T-cell (primary cell): ENCODE measurements around the gene TMEM150C. TPM values are rescaled to one million over a fixed set of nuclear protein-coding genes. Genes with fewer than 3 reads are reported as not detected.

Source experiments
- ATAC-seq, 4 experiments: fragments of 200-7000 bp in 3 of 4; fragments of 150-1000 bp in 1 of 4; cut with Tn5 transposase; replicated peaks in 1 of 4; 1 replicate in 3 of 4; 2 replicates in 1 of 4; pipeline ENCODE4 v1.10.0; 2021; ENCODE audit warnings: moderate library complexity in 3 of 4, mild to moderate bottlenecking in 2 of 4, moderate number of reproducible peaks in 1 of 4
- CTCF ChIA-PET, 2 donors: fragments of 300-600 bp; sonication (Branson Sonifier 250); formaldehyde crosslinking; loops; one replicate each; lab custom pipeline; 2022; ENCODE audit warnings: antibody characterized with exemption in 2 of 2; lab: Charles Lee
- POLR2A ChIA-PET, 2 donors: fragments of 300-600 bp; sonication (Branson Sonifier 250); formaldehyde crosslinking; loops; one replicate each; lab custom pipeline; 2022; ENCODE audit warnings: antibody characterized with exemption in 2 of 2; lab: Charles Lee
- DNase-seq, 35 experiments: peaks; one replicate each; pipeline versions ENCODE4 v3.0.0 to v3.0.0-alpha.2; 2013 to 2023
- H3K27ac ChIP-seq: one replicate; pipeline ENCODE4 v1.5.1; 2013; ENCODE audit warnings: low read length
- H3K27me3 ChIP-seq, 2 experiments: replicated peaks in 1 of 2; 1 replicate in 1 of 2; 2 replicates in 1 of 2; pipeline versions ENCODE4 v1.6.1 to v1.7.0; 2013; ENCODE audit warnings: low read length in 1 of 2, mixed read lengths in 1 of 2; ENCODE audit not compliant: control insufficient read depth in 2 of 2, insufficient read depth in 2 of 2; ENCODE audit errors: extremely low read depth in 1 of 2
- H3K36me3 ChIP-seq, 2 donors: 1 replicate in 1 of 2; 2 replicates in 1 of 2; pipeline versions ENCODE4 v1.6.1 to v1.7.0; 2013; ENCODE audit warnings: low read length in 1 of 2; ENCODE audit not compliant: control insufficient read depth in 2 of 2, insufficient read depth in 1 of 2; ENCODE audit errors: extremely low read depth in 1 of 2
- H3K4me1 ChIP-seq, 2 experiments: 1 replicate in 1 of 2; 2 replicates in 1 of 2; pipeline versions ENCODE4 v1.6.1 to v1.7.0; 2013; ENCODE audit warnings: low read length in 2 of 2, mixed read lengths in 1 of 2; ENCODE audit not compliant: insufficient read depth in 2 of 2, control insufficient read depth in 1 of 2; ENCODE audit errors: extremely low read depth in 1 of 2
- H3K4me3 ChIP-seq, 2 donors: 1 replicate in 1 of 2; 2 replicates in 1 of 2; pipeline versions ENCODE4 v1.5.1 to v1.7.0; 2013; ENCODE audit warnings: mild to moderate bottlenecking in 2 of 2, low read length in 1 of 2, moderate library complexity in 1 of 2; ENCODE audit not compliant: control insufficient read depth in 1 of 2; ENCODE audit errors: extremely low read depth in 1 of 2
- H3K9me3 ChIP-seq: 2 replicates; pipeline ENCODE4 v1.7.0; 2013
- H3K27ac Mint-ChIP-seq, 2 donors: one replicate each; pipeline ENCODE4 v1.8.0; 2020 to 2021; ENCODE audit warnings: mild to moderate bottlenecking in 2 of 2, mixed read lengths in 2 of 2
- H3K27me3 Mint-ChIP-seq, 2 donors: one replicate each; pipeline ENCODE4 v1.8.0; 2021 to 2022; ENCODE audit warnings: mixed read lengths in 2 of 2
- H3K36me3 Mint-ChIP-seq: one replicate; pipeline ENCODE4 v1.8.0; 2021; ENCODE audit warnings: mixed read lengths
- H3K4me1 Mint-ChIP-seq, 3 donors: one replicate each; pipeline ENCODE4 v1.8.0; 2020 to 2022; ENCODE audit warnings: mixed read lengths in 3 of 3, mild to moderate bottlenecking in 1 of 3
- H3K4me3 Mint-ChIP-seq, 3 donors: one replicate each; pipeline ENCODE4 v1.8.0; 2020 to 2022; ENCODE audit warnings: mild to moderate bottlenecking in 3 of 3, mixed read lengths in 3 of 3, moderate library complexity in 3 of 3
- H3K9me3 Mint-ChIP-seq, 3 donors: one replicate each; pipeline ENCODE4 v1.8.0; 2020 to 2022; ENCODE audit warnings: mixed read lengths in 3 of 3
- WGBS: methylation state at CpG from one replicate; pipeline ENCODE4 v1.1.5; 2013; ENCODE audit warnings: missing lambda C conversion rate; ENCODE audit not compliant: insufficient coverage; 5-methylcytosine and 5-hydroxymethylcytosine counted together
- total RNA-seq, 35 experiments: library from RNA in 6 of 35; stranded (reverse) in 6 of 35; fragments of 120-200 nt in 1 of 35; gene quantifications; one replicate each; pipeline versions ENCODE4 v1.2.1 to v1.2.4 and lab custom pipeline; 2013 to 2026

The TMEM150C gene
- total RNA-seq, 5 donors from 2014 or later (not counting 1 experiment from before 2014, with no cell fraction given): 0.13 to 0.35 TPM; not detected in 3

GRCh38 chr4:82599336-82599735 lies 37.5 kb upstream of the TMEM150C start:
- no peak for DNase-seq
- H3K9me3 Mint-ChIP-seq: no peaks in the 10 kb centered on the region
- H3K4me1 Mint-ChIP-seq: no peaks in the 10 kb centered on the region
- Histone ChIP-seq H3K36me3 (no peaks in the 10 kb centered on the region), H3K27ac (no peak overlapping the region), H3K27me3 (peaks cover 0 to 6% of the 10 kb centered on the region in 2 experiments), H3K9me3 (no peaks in the 10 kb centered on the region), H3K4me3 (no peak overlapping the region), H3K4me1 (no peaks in the 10 kb centered on the region)
- H3K27ac Mint-ChIP-seq: no peak overlapping the region
- H3K36me3 Mint-ChIP-seq: no peaks in the 10 kb centered on the region
- H3K27me3 Mint-ChIP-seq: peaks cover 5 to 7% of the 10 kb centered on the region in 2 donors
- ChIA-PET POLR2A (no interaction called here), CTCF (interaction anchor here in 1 of 2 donors (0.6 kb wide), 1 partner anchor 14 kb away, joined by 3 read pairs; no protein-coding TSS in a partner anchor)
- no peak for ATAC-seq
- no peak overlapping the region for H3K4me3 Mint-ChIP-seq
- 78% methylated on average over 3 of the region's 4 CpGs for WGBS

GRCh38 chr4:82594456-82594855 lies 32.7 kb upstream of the TMEM150C start:
- no peaks in the 10 kb centered on the region for H3K9me3 Mint-ChIP-seq
- no peak overlapping the region for H3K4me3 Mint-ChIP-seq
- ChIA-PET POLR2A (no interaction called here), CTCF (no interaction called here)
- DNase-seq: no peak
- H3K27ac Mint-ChIP-seq: no peak overlapping the region
- Histone ChIP-seq H3K4me3 (no peak overlapping the region), H3K27me3 (peaks cover 0 to 11% of the 10 kb centered on the region in 2 experiments), H3K27ac (no peak overlapping the region), H3K9me3 (no peaks in the 10 kb centered on the region), H3K4me1 (no peaks in the 10 kb centered on the region), H3K36me3 (no peaks in the 10 kb centered on the region)
- no peaks in the 10 kb centered on the region for H3K36me3 Mint-ChIP-seq
- ATAC-seq: no peak
- 85% methylated on average over 2 of the region's 4 CpGs for WGBS
- peaks cover 12 to 20% of the 10 kb centered on the region in 2 donors for H3K27me3 Mint-ChIP-seq
- H3K4me1 Mint-ChIP-seq: no peaks in the 10 kb centered on the region

DNA sequence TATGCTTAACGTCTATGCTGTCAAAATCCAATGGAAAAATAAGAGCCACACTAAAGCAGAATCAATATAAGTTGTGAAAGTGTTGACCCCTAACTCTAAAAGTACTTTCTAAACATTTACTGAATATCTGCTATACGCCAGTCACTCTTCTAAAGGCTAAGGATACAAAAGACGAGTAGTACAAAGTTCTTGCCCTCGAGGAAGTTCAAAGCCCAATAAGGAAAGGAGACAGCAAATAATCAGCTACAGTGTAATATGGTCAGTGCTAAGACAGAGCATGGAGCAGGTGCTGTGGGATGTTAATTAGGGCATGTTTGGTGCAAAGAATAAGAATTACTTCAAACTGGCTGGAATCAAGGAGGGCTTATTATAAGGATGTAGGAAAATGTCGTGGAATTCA lies 31.6 kb upstream of the TMEM150C start:
- Mint-ChIP-seq H3K4me3 (no peak overlapping the region), H3K27ac (no peak overlapping the region), H3K9me3 (no peaks in the 10 kb centered on the region), H3K4me1 (no peaks in the 10 kb centered on the region), H3K27me3 (peaks cover 11 to 20% of the 10 kb centered on the region in 2 donors), H3K36me3 (no peaks in the 10 kb centered on the region)
- peaks cover 0 to 11% of the 10 kb centered on the region in 2 experiments for H3K27me3 ChIP-seq
- POLR2A ChIA-PET: no interaction called here
- no peak overlapping the region for H3K4me3 ChIP-seq
- H3K4me1 ChIP-seq: no peaks in the 10 kb centered on the region
- CTCF ChIA-PET: interaction anchor here in 1 of 2 donors (0.6 kb wide), 1 partner anchor 196 kb away, joined by 3 read pairs; no protein-coding TSS in a partner anchor
- no peaks in the 10 kb centered on the region for H3K9me3 ChIP-seq
- WGBS: 74% methylated on average over 3 of the region's 5 CpGs
- H3K36me3 ChIP-seq: no peaks in the 10 kb centered on the region
- ATAC-seq (no peak), DNase-seq (no peak)
- no peak overlapping the region for H3K27ac ChIP-seq

- no peak for ATAC-seq
- Histone ChIP-seq H3K4me3 (no peak overlapping the region), H3K27ac (no peak overlapping the region), H3K36me3 (no peaks in the 10 kb centered on the region), H3K27me3 (peaks cover 0 to 11% of the 10 kb centered on the region in 2 experiments), H3K9me3 (no peaks in the 10 kb centered on the region), H3K4me1 (no peaks in the 10 kb centered on the region)
- H3K36me3 Mint-ChIP-seq: no peaks in the 10 kb centered on the region
- POLR2A ChIA-PET: no interaction called here
- no peaks in the 10 kb centered on the region for H3K9me3 Mint-ChIP-seq
- no peak for DNase-seq
- no peak overlapping the region for H3K27ac Mint-ChIP-seq
- no peaks in the 10 kb centered on the region for H3K4me1 Mint-ChIP-seq
- CTCF ChIA-PET: no interaction called here
- H3K27me3 Mint-ChIP-seq: peaks cover 8 to 20% of the 10 kb centered on the region in 2 donors
- WGBS: no CpG with 5 or more reads among the region's 3 CpGs
- H3K4me3 Mint-ChIP-seq: no peak overlapping the region
Measured at GRCh38 chr4:82592639-82593038, 30.9 kb upstream of the TMEM150C start.

DNA sequence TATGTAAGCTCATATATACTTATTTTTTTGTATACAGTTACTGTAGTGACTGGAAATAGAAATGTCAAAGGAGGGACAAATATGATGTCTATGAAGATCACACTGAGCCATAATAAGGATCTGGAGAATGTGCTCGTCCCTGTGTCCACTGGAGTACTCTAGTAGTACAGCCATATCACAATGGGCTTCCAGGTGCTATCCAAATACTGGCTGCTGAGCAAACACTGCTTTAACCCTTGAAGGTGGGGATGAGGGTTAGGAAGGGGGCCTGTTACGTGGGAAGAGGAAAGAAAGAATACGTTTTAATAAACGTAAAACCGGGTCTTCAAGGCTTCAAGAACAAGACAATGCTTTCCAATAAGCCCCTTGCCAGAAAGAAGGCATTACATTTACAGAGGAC lies 29.8 kb upstream of the TMEM150C start:
- DNase-seq (no peak), ATAC-seq (no peak)
- H3K27me3 ChIP-seq: peaks cover 0 to 8% of the 10 kb centered on the region in 2 experiments
- no peaks in the 10 kb centered on the region for H3K4me1 ChIP-seq
- Mint-ChIP-seq H3K27me3 (peaks cover 8 to 20% of the 10 kb centered on the region in 2 donors), H3K27ac (no peak overlapping the region), H3K36me3 (no peaks in the 10 kb centered on the region), H3K4me1 (no peaks in the 10 kb centered on the region), H3K4me3 (no peak overlapping the region), H3K9me3 (no peaks in the 10 kb centered on the region)
- ChIA-PET CTCF (no interaction called here), POLR2A (no interaction called here)
- no peaks in the 10 kb centered on the region for H3K36me3 ChIP-seq
- WGBS: 44% methylated on average over 1 of the region's 5 CpGs
- no peaks in the 10 kb centered on the region for H3K9me3 ChIP-seq
- no peak overlapping the region for H3K4me3 ChIP-seq
- no peak overlapping the region for H3K27ac ChIP-seq

- no CpG with 5 or more reads among the region's 1 CpG for WGBS
- H3K27me3 ChIP-seq: peaks cover 0 to 5% of the 10 kb centered on the region in 2 experiments
- CTCF ChIA-PET: no interaction called here
Measured at GRCh38 chr4:82589756-82590155, 28.0 kb upstream of the TMEM150C start.

More at GRCh38 chr4:82589756-82590155, 28.0 kb upstream of the TMEM150C start:
- peaks cover 8 to 15% of the 10 kb centered on the region in 2 donors for H3K27me3 Mint-ChIP-seq
- H3K9me3 Mint-ChIP-seq: no peaks in the 10 kb centered on the region
- Histone ChIP-seq H3K4me3 (no peak overlapping the region), H3K36me3 (no peaks in the 10 kb centered on the region), H3K9me3 (no peaks in the 10 kb centered on the region), H3K4me1 (no peaks in the 10 kb centered on the region), H3K27ac (no peak overlapping the region)
- no peak for ATAC-seq
- no peak overlapping the region for H3K27ac Mint-ChIP-seq
- no peak for DNase-seq
- no peak overlapping the region for H3K4me3 Mint-ChIP-seq
- H3K36me3 Mint-ChIP-seq: no peaks in the 10 kb centered on the region
- H3K4me1 Mint-ChIP-seq: no peaks in the 10 kb centered on the region
- POLR2A ChIA-PET: interaction anchor here in 1 of 2 donors (0.6 kb wide), 1 partner anchor 94 kb away, joined by 3 read pairs; no protein-coding TSS in a partner anchor
